OCI-LY1 (cell line): ENCODE measurements around the gene TMEM235.

Experiments used
- H2AFZ ChIP-seq: fragments of 200-600 bp; sonication (generic), shearing (Covaris generic); 2 replicates; pipeline ENCODE4 v1.6.0; 2014; ENCODE audit warnings: antibody characterized with exemption, mild to moderate bottlenecking, low read length
- H3F3A ChIP-seq: fragments of 200-600 bp; sonication (generic), shearing (Covaris generic); 2 replicates; pipeline ENCODE4 v1.6.0; 2014; ENCODE audit warnings: mild to moderate bottlenecking, antibody characterized with exemption, low read length, moderate library complexity; ENCODE audit not compliant: insufficient read depth
- H3K27ac ChIP-seq: fragments of 200-600 bp; sonication (generic); 2 replicates; pipeline ENCODE4 v1.5.1; 2014; ENCODE audit warnings: low read length, mixed run types, mild to moderate bottlenecking, low read depth; ENCODE audit not compliant: poor library complexity, severe bottlenecking
- H3K27me3 ChIP-seq: fragments of 200-600 bp; sonication (generic); 2 replicates; pipeline ENCODE4 v1.6.0; 2014; ENCODE audit warnings: antibody characterized with exemption, mild to moderate bottlenecking, low read length, moderate library complexity; ENCODE audit not compliant: insufficient read depth
- H3K36me3 ChIP-seq: fragments of 200-600 bp; sonication (generic); 2 replicates; pipeline ENCODE4 v1.6.1; 2014; ENCODE audit warnings: mild to moderate bottlenecking, antibody characterized with exemption, low read length, moderate library complexity, mixed read lengths; ENCODE audit not compliant: insufficient read depth
- H3K4me1 ChIP-seq: fragments of 200-600 bp; sonication (generic); 2 replicates; pipeline ENCODE4 v1.5.1; 2014; ENCODE audit warnings: mild to moderate bottlenecking, low read length, moderate library complexity; ENCODE audit not compliant: insufficient read depth, severe bottlenecking
- H3K4me2 ChIP-seq: fragments of 200-600 bp; sonication (generic), shearing (Covaris generic); 2 replicates; pipeline ENCODE4 v1.6.1; 2014; ENCODE audit warnings: low read length
- H3K4me3 ChIP-seq: fragments of 200-600 bp; sonication (generic); 2 replicates; pipeline ENCODE4 v1.5.1; 2014; ENCODE audit warnings: low read length, low read depth, mild to moderate bottlenecking, mixed read lengths; ENCODE audit not compliant: poor library complexity, severe bottlenecking
- H3K79me2 ChIP-seq: fragments of 200-600 bp; shearing (Covaris generic); 2 replicates; pipeline ENCODE4 v1.6.1; 2016; ENCODE audit warnings: mixed run types, low read length, mixed read lengths; ENCODE audit not compliant: insufficient read depth
- H3K9ac ChIP-seq: fragments of 200-600 bp; sonication (generic), shearing (Covaris generic); 2 replicates; pipeline ENCODE4 v1.6.1; 2014; ENCODE audit warnings: mild to moderate bottlenecking, low read length, mixed read lengths
- H3K9me2 ChIP-seq: fragments of 200-600 bp; sonication (generic), shearing (Covaris generic); 2 replicates; pipeline ENCODE4 v1.6.1; 2014; ENCODE audit warnings: low read depth, mild to moderate bottlenecking, low read length, mixed read lengths
- H3K9me3 ChIP-seq: fragments of 200-600 bp; shearing (Covaris generic); 2 replicates; pipeline ENCODE4 v1.6.1; 2014; ENCODE audit warnings: low read length, mixed read lengths
- H4K20me1 ChIP-seq: fragments of 200-600 bp; sonication (generic), shearing (Covaris generic); 2 replicates; pipeline ENCODE4 v1.6.0; 2016; ENCODE audit warnings: mild to moderate bottlenecking, low read length; ENCODE audit not compliant: insufficient read depth
- CTCF ChIP-seq: fragments of 200-600 bp; sonication (generic), shearing (Covaris generic); IDR thresholded peaks from 2 replicates; pipeline ENCODE4 v1.5.1; 2017; ENCODE audit warnings: mild to moderate bottlenecking, antibody characterized with exemption, low read length, moderate library complexity, mixed read lengths
- EZH2 ChIP-seq: fragments of 200-600 bp; sonication (generic), shearing (Covaris generic); IDR thresholded peaks from 2 replicates; pipeline ENCODE4 v1.8.0; 2017; ENCODE audit warnings: borderline replicate concordance, mixed run types, mild to moderate bottlenecking, antibody characterized with exemption, low read length, moderate library complexity, mixed read lengths

The TMEM235 gene

GRCh38 chr17:78226055-78226758 is 5.2 kb upstream of the TMEM235 start:
- Histone ChIP-seq H3K9ac (no peak overlapping the region), H3K27ac (no peak overlapping the region), H4K20me1 (no peaks in the 10 kb centered on the region), H3F3A (peaks cover 4% of the 10 kb centered on the region; the same call in 1 of the 2 replicates), H3K9me2 (no peaks in the 10 kb centered on the region), H3K27me3 (peaks cover 2% of the 10 kb centered on the region; the same call in 1 of the 2 replicates), H3K4me1 (peaks cover 20% of the 10 kb centered on the region), H3K4me3 (no peak overlapping the region), H2AFZ (no peak overlapping the region), H3K9me3 (no peaks in the 10 kb centered on the region), H3K4me2 (no peak overlapping the region), H3K36me3 (peaks cover 39% of the 10 kb centered on the region), H3K79me2 (no peaks in the 10 kb centered on the region)
- no peak for TF ChIP-seq EZH2

- Histone ChIP-seq H3K4me3 (no peak overlapping the region), H3K4me2 (no peak overlapping the region), H3K9me3 (no peaks in the 10 kb centered on the region), H3F3A (peaks cover 4% of the 10 kb centered on the region; the same call in 1 of the 2 replicates), H3K4me1 (peaks cover 25% of the 10 kb centered on the region), H3K36me3 (peaks cover 32% of the 10 kb centered on the region), H3K27me3 (peaks cover 4% of the 10 kb centered on the region; the same call in 1 of the 2 replicates), H4K20me1 (no peaks in the 10 kb centered on the region), H3K27ac (no peak overlapping the region), H2AFZ (no peak overlapping the region), H3K79me2 (no peaks in the 10 kb centered on the region), H3K9ac (no peak overlapping the region), H3K9me2 (no peaks in the 10 kb centered on the region)
- TF ChIP-seq EZH2, result no peak
- TF ChIP-seq CTCF, result no peak
Measured at GRCh38 chr17:78226759-78227454, 4.5 kb upstream of the TMEM235 start.

GRCh38 chr17:78227455-78227916 is 3.9 kb upstream of the TMEM235 start:
- H2AFZ ChIP-seq, result no peak overlapping the region
- no peak overlapping the region for H3K4me2 ChIP-seq
- no peaks in the 10 kb centered on the region for H3K9me2 ChIP-seq
- H3K4me3 ChIP-seq, result no peak overlapping the region
- H3F3A ChIP-seq, result peaks cover 4% of the 10 kb centered on the region; the same call in 1 of the 2 replicates
- TF ChIP-seq EZH2 (no peak), CTCF (no peak)
- H3K9me3 ChIP-seq, result no peaks in the 10 kb centered on the region
- H3K27ac ChIP-seq, result no peak overlapping the region
- peaks cover 30% of the 10 kb centered on the region for H3K36me3 ChIP-seq
- H3K79me2 ChIP-seq, result no peaks in the 10 kb centered on the region
- H3K27me3 ChIP-seq, result peaks cover 8% of the 10 kb centered on the region; the same call in 1 of the 2 replicates
- H3K4me1 ChIP-seq, result peaks cover 31% of the 10 kb centered on the region
- H3K9ac ChIP-seq, result no peak overlapping the region
- no peaks in the 10 kb centered on the region for H4K20me1 ChIP-seq
